Suprapubic skin (tissue), 4 donors: ENCODE data around the gene LRCOL1.

Experiments used
- CTCF ChIP-seq, 2 donors: fragments of 200-600 bp in 1 of 2; fragments of 450-650 bp in 1 of 2; sonication (generic) in 1 of 2; IDR thresholded peaks; one replicate each; pipeline ENCODE4 v1.5.1; 2016 to 2019; ENCODE audit warnings: antibody characterized with exemption in 2 of 2, mild to moderate bottlenecking in 1 of 2, moderate library complexity in 1 of 2
- EP300 ChIP-seq: sonication (generic); formaldehyde crosslinking; IDR thresholded peaks from one replicate; pipeline ENCODE4 v1.6.1; 2017; ENCODE audit warnings: antibody characterized with exemption
- POLR2A ChIP-seq, 2 donors: fragments of 450-650 bp; IDR thresholded peaks; one replicate each; pipeline ENCODE4 v1.6.1; 2017; ENCODE audit warnings: antibody characterized with exemption in 2 of 2, mild to moderate bottlenecking in 2 of 2, moderate library complexity in 2 of 2
- POLR2AphosphoS5 ChIP-seq, 3 donors: sonication (generic); formaldehyde crosslinking; IDR thresholded peaks; one replicate each; pipeline ENCODE4 v1.6.1; 2017; ENCODE audit warnings: antibody characterized with exemption in 3 of 3

GRCh38 chr12:132556801-132557200 lies 53.6 kb downstream of the LRCOL1 start:
- TF ChIP-seq CTCF (IDR thresholded peaks at IDR 0.05) (no peak), POLR2A (IDR thresholded peaks at IDR 0.05) (no peak), EP300 (no peak), POLR2AphosphoS5 (IDR thresholded peaks at IDR 0.05) (no peak)
